ENCODE results near the gene SHISA5.
"Not testable (repeated sequence)": the region's sequence is repeated elsewhere in the genome, so short reads cannot be mapped to it uniquely, and the experiment has no call there.

Gene SHISA5

DNA sequence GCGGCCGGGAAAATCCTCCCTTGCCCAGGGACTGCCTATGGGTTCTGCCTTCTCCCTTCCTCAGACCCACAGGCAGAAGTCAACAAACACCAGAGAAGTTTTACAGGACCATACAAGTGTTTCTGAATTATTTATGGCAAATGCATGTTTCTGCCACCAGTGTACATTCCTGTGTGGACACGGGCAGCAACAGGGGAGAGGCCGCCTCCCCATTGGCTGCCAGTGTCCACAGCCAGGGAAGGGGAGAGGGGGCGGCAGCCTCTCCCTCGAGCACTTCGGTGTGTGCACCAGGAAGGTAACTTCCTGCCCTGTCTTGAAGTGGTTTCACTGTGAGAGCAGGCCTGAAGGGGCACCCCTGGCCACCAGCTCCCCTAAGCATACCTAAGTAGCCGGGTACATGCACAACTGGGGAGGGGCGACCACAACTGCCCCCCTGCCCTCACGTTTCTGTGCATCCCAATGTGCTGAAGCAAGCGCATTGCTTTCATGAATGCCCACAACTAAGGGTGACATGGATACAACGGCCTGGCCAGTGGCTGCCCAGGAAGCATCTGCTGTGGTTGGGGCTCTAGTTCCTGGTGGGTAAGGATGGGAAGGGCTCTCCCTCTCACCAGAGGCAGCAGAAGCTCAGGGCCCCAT, 14.8 kb upstream of the SHISA5 start:
- DNase-seq = no peak

- no peak for DNase-seq
These were observed 14.1 kb upstream of the SHISA5 start for GRCh38 chr3:48518069-48518468.

DNA sequence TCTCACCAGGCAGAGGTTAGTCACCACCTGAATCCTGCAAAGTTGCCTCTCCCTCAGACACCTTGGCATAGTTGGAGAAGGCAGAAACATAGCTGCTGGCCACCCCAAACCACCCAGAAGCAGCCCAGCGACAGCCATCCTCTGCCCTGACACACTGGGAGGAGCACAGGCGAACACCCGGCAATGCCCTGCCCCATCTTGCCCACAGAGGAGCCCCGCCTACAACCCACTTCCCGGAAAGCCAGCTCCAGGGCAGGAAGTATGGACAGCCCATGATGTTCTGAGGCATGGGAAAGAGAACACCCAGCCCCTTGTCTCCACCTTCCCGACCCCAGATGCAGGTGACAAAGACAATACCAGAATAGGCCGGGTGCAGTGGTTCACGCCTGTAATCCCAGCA, 12.6 kb upstream of the SHISA5 start:
- peak in 1 of 2 experiments; percentile 23 for DNase-seq

DNA sequence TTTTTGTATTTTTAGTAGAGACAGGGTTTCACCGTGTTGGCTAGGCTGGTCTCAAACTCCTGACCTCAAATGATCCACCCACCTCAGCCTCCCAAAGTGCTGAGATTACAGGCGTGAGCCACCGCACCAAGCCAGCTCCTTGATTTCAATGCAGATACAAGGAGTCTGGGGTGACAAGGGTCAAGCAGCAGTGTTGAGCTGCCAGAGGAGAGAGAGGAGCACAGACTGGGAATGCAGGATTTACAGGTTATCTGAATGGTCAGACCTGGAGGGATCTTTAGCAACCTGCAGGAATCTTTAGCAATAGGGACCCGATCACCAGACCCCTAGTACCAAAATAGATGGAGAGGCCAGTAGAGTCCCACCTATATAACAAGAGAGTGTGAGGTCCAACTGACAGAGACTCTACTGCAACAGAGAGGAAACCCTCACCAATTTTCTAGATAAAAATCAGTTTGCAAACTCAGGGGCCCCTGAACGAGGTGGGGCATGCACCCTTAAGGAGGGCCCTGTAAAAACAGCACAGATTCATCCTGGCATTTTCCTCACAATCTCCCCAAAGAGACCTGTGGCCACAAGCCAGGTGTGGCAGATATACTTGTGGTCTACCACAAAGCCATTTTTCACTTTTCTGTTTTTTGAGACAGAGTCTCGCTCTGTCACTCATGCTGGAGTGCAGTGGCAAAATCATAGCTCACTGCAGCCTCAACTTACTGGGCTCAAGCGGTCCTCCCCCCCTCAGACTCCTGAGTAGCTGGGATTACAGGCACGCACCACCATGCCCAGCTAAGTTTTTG, 10.7 kb upstream of the SHISA5 start:
- no peak for DNase-seq

GRCh38 chr3:48511551-48511950, 7.6 kb upstream of the SHISA5 start:
- DNase-seq = no peak

DNA sequence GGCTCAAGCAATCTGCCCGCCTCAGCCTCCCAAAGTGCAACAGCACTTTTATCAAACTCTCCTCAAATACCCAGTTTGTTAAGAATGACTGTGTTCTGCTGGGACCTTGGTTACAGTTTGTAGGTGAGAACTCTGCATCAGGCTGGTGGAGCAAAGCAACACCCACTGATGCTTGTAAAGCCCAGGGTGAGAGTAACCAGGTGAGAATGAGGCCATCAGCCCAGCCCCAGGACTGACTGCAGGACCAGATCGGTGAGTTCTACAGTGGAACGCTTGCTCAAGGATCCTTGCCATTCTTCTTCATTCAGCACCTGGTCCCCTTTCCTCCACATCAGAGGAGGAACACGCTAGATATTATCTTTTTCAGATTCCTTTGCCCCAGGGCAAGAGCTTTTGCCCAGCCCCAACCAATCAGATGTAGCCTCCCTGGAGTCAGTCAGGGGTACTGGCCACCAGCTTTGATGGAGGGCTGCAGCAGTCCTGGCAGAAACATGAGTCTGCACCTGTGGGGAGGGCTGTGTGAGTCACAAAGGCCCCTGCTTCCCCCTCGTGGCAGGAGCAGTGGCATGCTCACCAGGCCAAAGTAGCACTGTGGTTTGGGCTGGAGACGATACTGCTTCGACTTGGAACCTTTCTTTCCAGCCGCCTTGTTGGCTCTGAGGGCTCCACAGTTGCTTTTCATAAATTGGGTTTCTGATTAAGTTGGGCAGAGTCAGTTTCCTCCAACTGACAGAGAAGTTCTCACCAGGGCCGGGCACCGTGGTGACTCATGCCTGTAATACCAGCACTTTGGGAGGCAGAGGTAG, 3.5 kb upstream of the SHISA5 start:
- DNase-seq = peak; percentile 52 to 77

- no peak for DNase-seq
These were observed 2.1 kb upstream of the SHISA5 start for GRCh38 chr3:48505968-48506504.

DNA sequence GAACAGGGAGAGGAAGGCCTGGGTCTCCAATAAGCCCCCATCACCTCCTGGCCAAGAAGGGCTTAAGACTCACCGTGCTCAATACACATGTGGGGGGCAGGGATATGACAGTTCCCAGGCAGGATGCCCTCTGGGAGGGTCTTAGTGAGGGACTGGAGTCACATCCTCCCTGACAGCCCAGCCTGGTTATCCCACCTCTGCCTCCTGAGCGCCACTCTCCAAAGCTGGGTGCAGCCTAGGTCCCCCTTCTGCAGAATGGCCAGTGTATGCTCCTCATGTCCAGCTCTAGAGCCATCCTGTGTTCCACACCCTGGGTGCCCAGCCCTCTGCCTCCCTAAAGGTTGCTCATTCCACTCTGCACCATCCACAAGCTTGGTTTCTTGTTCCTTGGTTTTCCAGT, 1.2 kb upstream of the SHISA5 start:
- no peak for DNase-seq

DNA sequence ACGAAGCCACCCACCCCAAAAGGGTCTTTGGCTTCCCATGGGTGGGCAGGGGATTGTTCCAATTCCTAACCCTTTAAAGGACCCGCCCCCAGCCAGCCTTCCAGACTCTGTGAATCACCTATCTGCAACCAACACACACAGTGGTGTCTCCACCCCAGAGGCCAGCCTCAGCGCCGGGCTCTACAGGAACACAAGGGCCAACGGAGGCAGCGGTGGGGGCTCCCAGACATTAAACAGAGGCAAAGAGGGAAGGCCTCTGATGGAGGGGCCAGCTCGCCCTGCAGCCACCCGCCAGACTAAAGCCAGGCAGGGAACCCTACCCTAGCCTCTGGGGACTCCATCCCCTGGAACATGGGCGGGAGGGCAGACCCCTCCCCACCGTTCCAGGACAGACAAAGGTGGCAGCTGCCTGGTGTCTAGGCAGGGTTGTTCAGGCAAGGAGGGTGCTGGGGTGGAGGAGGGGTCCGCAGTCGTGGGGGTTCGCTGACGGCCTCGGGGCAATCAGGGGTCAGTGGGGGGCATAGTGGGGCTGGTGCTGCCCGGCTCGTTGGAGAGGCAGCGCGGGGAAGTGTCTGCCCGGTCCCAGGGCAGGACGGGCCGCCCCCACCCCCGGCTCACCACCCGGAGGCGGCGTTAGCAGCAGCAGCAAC, 448 bp downstream of the SHISA5 start:
- no peak for DNase-seq

- no peak for DNase-seq
These were observed 1.2 kb downstream of the SHISA5 start for GRCh38 chr3:48502728-48503168.

DNA sequence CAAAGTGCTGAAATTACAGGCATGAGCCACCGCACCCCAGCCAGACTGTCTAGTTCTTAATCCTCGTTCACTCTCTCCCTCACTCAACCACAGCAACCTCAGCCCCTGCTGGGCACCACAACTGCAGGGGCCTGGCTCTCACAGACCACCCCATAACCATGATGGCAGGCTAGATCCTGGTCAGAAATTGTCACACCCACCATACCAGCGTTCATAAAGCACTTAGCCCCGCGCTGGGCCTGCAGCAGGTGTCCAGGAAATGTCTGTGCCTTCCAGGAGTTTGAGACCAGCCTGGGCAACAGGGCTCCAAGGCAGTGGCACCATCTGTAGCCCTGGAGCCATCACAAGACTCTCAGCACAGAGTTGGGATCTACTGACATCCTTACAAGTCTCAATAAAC, 1.9 kb downstream of the SHISA5 start:
- no peak for DNase-seq

DNA sequence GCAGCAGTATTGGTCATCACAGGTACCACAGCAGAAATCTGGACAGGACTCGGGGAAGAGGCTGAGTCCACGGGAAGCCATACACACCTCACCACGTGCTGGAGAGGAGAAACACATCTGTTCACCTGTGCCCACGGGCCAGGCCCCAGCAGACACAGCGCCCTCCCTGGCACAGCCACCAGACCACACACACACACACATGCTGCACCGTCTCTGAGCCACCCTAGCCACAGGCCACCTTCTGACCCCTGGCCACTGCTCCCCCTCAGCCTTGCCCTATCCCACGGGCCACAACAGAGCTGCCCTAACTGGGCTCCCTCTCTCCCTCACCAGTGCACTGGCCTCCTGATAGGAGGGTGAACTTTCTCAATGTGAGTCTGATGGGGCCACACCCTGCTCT, 2.8 kb downstream of the SHISA5 start:
- DNase-seq = no peak

GRCh38 chr3:48500656-48501055, 3.3 kb downstream of the SHISA5 start:
- DNase-seq = no peak

DNA sequence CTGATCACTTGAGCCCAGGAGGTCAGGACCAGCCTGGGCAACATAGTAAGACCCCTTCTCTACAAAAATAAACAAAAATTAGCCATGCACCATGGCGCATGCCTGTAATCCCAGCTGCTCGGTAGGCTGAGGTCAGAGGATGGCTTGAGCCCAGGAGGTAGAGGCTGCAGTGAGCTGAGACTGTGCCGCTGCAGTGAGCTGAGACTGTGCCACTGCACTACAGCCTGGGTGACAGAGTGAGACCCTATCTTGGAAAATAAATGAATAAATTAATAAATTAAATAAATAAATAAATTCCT, 10.8 kb downstream of the SHISA5 start:
- no peak for DNase-seq

DNA sequence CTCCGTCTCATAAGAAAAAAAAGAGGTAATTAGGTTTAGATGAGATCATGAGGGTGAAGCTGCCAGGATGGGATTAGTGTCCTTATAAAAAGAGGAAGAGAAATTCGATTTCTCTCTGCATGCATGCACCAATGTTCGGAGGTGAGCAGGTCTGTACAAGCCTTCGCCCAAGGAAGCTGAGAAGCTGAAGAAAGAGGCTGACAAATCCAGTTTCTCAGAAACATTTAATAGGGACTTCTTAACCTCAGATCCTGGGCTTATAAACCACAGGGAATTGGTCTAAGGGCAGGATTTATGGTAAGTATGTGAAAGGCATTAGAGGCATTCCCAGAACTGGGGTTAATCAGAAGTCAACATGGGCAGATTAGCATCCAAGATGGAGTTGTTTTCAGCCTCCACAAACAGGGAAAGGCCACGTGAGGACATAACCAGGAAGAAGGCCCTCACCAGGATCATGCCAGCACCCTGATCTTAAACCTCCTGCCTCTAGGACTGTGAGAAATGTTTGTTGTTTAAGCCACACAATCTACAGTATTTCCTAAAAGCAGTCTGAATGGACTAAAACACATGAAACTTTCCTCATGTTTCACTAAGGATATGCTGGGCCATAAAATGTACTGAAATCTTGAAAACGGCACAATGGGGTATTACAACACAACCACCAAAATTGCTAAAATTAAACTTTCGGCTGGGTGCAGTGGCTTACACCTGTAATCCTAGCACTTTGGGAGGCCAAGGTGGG, 11.3 kb downstream of the SHISA5 start:
- DNase-seq = no peak

- no peak for DNase-seq
These were observed 17.0 kb downstream of the SHISA5 start for GRCh38 chr3:48486952-48487351.

GRCh38 chr3:48482822-48483221, 21.2 kb downstream of the SHISA5 start:
- DNase-seq = not testable (repeated sequence)

- DNase-seq = not testable (repeated sequence)
These were observed 23.1 kb downstream of the SHISA5 start for GRCh38 chr3:48480891-48481290.

- DNase-seq = peak; percentile 36 to 52
These were observed 25.1 kb downstream of the SHISA5 start for GRCh38 chr3:48478626-48479555.

- DNase-seq = no peak
These were observed 25.9 kb downstream of the SHISA5 start for GRCh38 chr3:48477959-48478520.

Measured in stimulated activated CD4-positive, alpha-beta T cell treated with anti-CD3 and anti-CD28 coated beads, Interleukin-4, amount 100 ng/mL, for 4 hours (primary cell).